T-helper 1 cell treated with Interleukin-12 subunit alpha and Interleukin-12 subunit beta and Interleukin-4 antibody, amounts not matched to agents 30 μg/mL and 1 μg/mL, for 36 hours (primary cell): ENCODE measurements around the gene SPSB1.
A peak's percentile ranks its signal among the peaks of the same experiment; 100 is the strongest.

Experiments
- H3K27ac Mint-ChIP-seq: one replicate; pipeline ENCODE4 v1.8.0; 2021; ENCODE audit warnings: mild to moderate bottlenecking, mixed read lengths
- H3K27me3 Mint-ChIP-seq: one replicate; pipeline ENCODE4 v1.8.0; 2021; ENCODE audit warnings: low read depth, mixed read lengths
- H3K36me3 Mint-ChIP-seq: one replicate; pipeline ENCODE4 v1.8.0; 2021; ENCODE audit warnings: low read depth, mixed read lengths
- H3K4me1 Mint-ChIP-seq: one replicate; pipeline ENCODE4 v1.8.0; 2021; ENCODE audit warnings: low read depth, mixed read lengths
- H3K4me3 Mint-ChIP-seq: one replicate; pipeline ENCODE4 v1.8.0; 2021; ENCODE audit warnings: mild to moderate bottlenecking, moderate library complexity, mixed read lengths
- H3K9me3 Mint-ChIP-seq: one replicate; pipeline ENCODE4 v1.8.0; 2021; ENCODE audit warnings: mixed read lengths

The SPSB1 gene

DNA sequence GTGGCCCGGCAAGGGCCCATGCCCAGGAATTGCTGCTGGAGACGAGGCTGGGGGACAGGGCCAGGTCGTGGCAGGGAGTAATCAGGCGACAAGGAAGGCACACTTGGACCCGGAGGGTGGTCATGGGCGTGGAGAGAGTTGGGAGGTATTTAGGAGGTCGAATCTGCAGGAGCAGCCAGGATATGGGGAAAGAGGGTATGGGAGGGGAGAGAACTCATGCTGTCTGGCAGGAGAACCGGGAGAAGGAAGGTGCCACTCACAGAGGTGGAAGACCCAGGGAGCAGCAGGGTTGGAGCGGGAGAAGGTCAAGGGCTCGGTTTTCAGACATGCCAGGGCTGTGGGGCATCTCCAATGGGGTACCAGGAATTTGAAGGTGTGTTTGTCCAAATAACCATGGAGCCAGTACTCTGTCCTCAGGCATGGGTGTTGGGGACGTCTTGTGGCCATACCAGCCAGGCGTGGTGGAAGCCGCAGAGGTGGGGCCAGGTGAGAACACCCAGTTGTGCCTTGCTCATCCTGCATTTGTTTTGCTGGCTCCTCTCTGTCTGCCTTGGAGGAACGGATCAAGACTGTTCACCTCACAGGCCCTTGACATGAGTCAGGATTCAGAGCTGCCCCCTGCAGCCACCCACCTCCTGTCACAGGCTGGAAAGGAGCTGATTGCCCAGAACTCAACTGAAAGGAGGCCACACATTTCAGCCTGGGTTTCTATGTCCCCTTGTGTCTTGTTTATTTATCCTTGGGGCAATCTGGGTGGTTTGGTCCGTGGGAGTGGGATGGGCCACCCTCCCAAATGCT, 111.6 kb downstream of the SPSB1 start:
- H3K27ac Mint-ChIP-seq = no peak overlapping the region
- peaks cover 13% of the 10 kb centered on the region for H3K4me1 Mint-ChIP-seq

GRCh38 chr1:9406111-9406510, 113.4 kb downstream of the SPSB1 start:
- Mint-ChIP-seq H3K4me3 (no peak overlapping the region), H3K9me3 (peaks cover 3% of the 10 kb centered on the region), H3K27me3 (peaks cover 8% of the 10 kb centered on the region), H3K4me1 (peaks cover 16% of the 10 kb centered on the region), H3K27ac (no peak overlapping the region), H3K36me3 (peaks cover 3% of the 10 kb centered on the region)

More for the DNA sequence above, 111.6 kb downstream of the SPSB1 start:
- Mint-ChIP-seq H3K27me3 (peaks cover 4% of the 10 kb centered on the region), H3K36me3 (no peaks in the 10 kb centered on the region), H3K9me3 (no peaks in the 10 kb centered on the region), H3K4me3 (no peak overlapping the region)

- Mint-ChIP-seq H3K4me3 (peak overlapping the region; percentile 52), H3K27me3 (peaks cover 6% of the 10 kb centered on the region), H3K9me3 (peaks cover 5% of the 10 kb centered on the region), H3K27ac (peak overlapping the region; percentile 89), H3K36me3 (peaks cover 4% of the 10 kb centered on the region), H3K4me1 (peaks cover 40% of the 10 kb centered on the region)
These were observed 118.1 kb downstream of the SPSB1 start for GRCh38 chr1:9410737-9411297.

DNA sequence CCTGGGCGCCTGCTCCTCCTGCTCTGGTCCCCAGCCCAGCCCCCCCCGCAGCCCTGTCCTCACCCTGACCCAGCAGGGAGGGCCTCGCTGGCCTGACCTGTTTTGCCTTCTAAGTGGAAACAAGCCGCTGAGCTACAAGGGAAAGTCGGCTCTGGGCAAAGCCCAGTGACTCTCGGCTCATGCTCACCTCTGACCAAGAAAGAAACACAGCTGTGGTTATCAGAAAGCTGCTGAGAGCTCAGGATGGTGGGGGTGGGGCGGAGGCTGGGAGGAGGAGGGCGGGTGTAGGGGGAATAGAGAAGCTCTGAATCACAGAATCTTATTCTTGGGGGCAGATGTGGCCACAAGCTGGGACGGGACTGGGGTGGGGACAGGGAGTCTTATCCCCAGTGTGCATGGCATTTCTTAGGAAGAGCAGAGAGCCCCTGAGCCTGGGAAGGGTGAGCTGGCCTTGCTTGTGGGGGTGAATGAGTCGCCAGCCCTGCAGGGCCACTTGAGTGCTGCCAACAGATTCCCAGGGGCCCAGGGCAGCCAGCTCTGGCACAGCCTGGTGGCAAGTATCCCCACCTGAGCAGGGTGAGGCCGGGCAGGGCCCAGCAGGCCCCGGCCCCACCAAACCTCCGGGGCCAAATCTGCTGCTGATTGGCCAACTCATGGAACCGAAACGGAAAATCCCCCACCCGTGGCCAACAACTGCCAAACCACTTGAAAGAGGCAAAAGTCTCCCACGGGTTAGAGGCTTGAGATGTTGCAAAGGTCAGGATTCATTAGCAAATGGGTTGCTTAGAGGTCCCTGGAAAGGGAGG, 120.6 kb downstream of the SPSB1 start:
- Mint-ChIP-seq H3K9me3 (peaks cover 5% of the 10 kb centered on the region), H3K36me3 (peaks cover 4% of the 10 kb centered on the region), H3K27ac (peak overlapping the region; percentile 80), H3K4me1 (peaks cover 53% of the 10 kb centered on the region), H3K4me3 (peak overlapping the region; percentile 44), H3K27me3 (peaks cover 20% of the 10 kb centered on the region)

DNA sequence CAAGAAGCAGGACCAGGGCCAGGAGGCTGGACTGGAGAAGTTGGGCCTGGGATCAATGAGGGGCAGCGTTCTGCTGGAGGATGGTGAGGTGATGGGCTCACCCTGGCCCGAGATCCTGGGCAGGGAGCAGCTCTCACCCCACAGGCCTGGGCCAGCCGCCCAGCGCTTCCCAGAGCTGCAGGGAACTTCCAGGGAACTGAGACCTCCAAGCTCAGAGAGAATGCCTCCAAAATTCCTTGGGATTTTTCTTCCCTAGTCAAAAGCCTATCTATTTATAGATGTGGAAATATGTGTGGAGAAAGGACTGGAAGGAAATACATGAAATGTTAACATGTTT, 121.2 kb downstream of the SPSB1 start:
- H3K27me3 Mint-ChIP-seq = peaks cover 20% of the 10 kb centered on the region
- H3K9me3 Mint-ChIP-seq = peaks cover 5% of the 10 kb centered on the region
- peaks cover 4% of the 10 kb centered on the region for H3K36me3 Mint-ChIP-seq
- peaks cover 53% of the 10 kb centered on the region for H3K4me1 Mint-ChIP-seq
- H3K27ac Mint-ChIP-seq = no peak overlapping the region
- H3K4me3 Mint-ChIP-seq = peak overlapping the region; percentile 21

- H3K4me3 Mint-ChIP-seq = peak overlapping the region; percentile 41
- H3K27ac Mint-ChIP-seq = no peak overlapping the region
- H3K27me3 Mint-ChIP-seq = peaks cover 16% of the 10 kb centered on the region
- H3K4me1 Mint-ChIP-seq = peaks cover 59% of the 10 kb centered on the region
- H3K36me3 Mint-ChIP-seq = no peaks in the 10 kb centered on the region
- H3K9me3 Mint-ChIP-seq = no peaks in the 10 kb centered on the region
These were observed 123.8 kb downstream of the SPSB1 start for GRCh38 chr1:9416506-9416905.

DNA sequence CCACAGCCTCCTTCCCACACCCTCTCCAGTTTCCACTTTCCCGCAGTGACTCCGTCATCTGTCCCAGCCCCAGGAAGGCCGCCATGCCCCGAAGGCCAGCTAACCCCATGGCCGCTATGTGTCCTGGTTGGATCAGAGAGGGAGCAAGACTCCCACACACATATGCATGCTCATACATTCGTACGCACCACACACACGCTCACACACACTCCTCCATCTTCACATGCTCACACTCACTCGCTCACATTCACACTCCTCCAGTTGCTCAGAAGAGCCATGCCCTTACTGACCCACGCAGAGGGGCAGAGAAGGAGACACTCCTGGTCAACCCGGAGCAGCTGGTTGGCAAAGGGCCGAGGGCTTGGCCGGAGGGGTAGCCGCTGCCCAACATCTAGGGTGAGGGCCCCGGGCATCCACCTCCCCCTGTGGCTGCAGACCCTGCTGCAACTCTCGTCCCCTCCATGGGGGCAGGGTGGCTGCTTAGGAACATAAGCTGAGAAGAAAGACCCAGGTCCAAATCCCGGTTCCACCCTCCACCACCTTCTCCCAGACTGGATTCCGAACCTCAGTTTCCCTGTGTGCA, 124.3 kb downstream of the SPSB1 start:
- H3K27me3 Mint-ChIP-seq = peaks cover 19% of the 10 kb centered on the region
- H3K9me3 Mint-ChIP-seq = no peaks in the 10 kb centered on the region
- H3K36me3 Mint-ChIP-seq = no peaks in the 10 kb centered on the region
- peak overlapping the region; percentile 38 for H3K27ac Mint-ChIP-seq
- peak overlapping the region; percentile 53 for H3K4me3 Mint-ChIP-seq
- peaks cover 57% of the 10 kb centered on the region for H3K4me1 Mint-ChIP-seq

DNA sequence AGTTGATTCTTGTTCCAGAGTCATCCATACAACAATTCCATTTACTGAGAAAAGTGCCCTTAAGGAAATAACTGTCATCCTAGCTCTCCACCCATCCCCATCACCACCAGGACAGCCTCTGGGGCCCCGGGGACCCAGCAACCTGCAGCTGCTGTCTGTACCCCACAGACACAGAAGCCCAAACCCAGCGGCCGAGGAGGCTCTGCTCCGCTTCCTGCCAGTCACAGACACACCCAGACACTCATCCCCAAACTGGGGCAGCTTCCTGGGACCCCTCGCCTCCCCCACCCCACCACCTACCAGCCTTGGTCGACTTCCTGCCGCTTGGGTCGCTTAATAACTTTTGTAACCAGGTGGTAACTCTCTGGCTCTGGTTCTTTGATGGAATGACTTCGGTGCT, 125.0 kb downstream of the SPSB1 start:
- no peaks in the 10 kb centered on the region for H3K36me3 Mint-ChIP-seq
- H3K4me1 Mint-ChIP-seq = peaks cover 53% of the 10 kb centered on the region
- H3K9me3 Mint-ChIP-seq = no peaks in the 10 kb centered on the region
- peaks cover 25% of the 10 kb centered on the region for H3K27me3 Mint-ChIP-seq
- peak overlapping the region; percentile 45 for H3K27ac Mint-ChIP-seq
- H3K4me3 Mint-ChIP-seq = peak overlapping the region; percentile 53

GRCh38 chr1:9418851-9419250, 126.2 kb downstream of the SPSB1 start:
- peaks cover 36% of the 10 kb centered on the region for H3K27me3 Mint-ChIP-seq
- no peak overlapping the region for H3K27ac Mint-ChIP-seq
- no peaks in the 10 kb centered on the region for H3K9me3 Mint-ChIP-seq
- H3K4me3 Mint-ChIP-seq = no peak overlapping the region
- peaks cover 50% of the 10 kb centered on the region for H3K4me1 Mint-ChIP-seq
- no peaks in the 10 kb centered on the region for H3K36me3 Mint-ChIP-seq
